ENCODE data around the gene CHL1.

GRCh38 chr3:267101-267500 lies 70.5 kb downstream of the CHL1 start:
- TF ChIP-seq GATA2 (IDR thresholded peaks at IDR 0.05; ENCODE audit: low read depth, low read length) (no peak), GATA3 (IDR thresholded peaks at IDR 0.05; ENCODE audit: low read depth, low read length) (no peak)
